Caco-2 (cell line): Measurements from ENCODE around the gene CNKSR1. TPM values are rescaled to one million over a fixed set of nuclear protein-coding genes. Genes with fewer than 3 reads are reported as not detected.
A peak's percentile ranks its signal among the peaks of the same experiment; 100 is the strongest.

Experiments
- BruUV-seq: library from RNA; stranded (reverse); fragments of 400-500 nt; replicated peaks from 2 replicates; lab custom pipeline; 2021; lab: Mats Ljungman, UMichigan
- CTCF ChIA-PET: fragments of 300-600 bp; sonication (Branson Sonifier 250); formaldehyde crosslinking; loops from one replicate; lab custom pipeline; 2022; ENCODE audit warnings: antibody characterized with exemption; lab: Charles Lee
- POLR2A ChIA-PET: fragments of 300-600 bp; sonication (Branson Sonifier 250); formaldehyde crosslinking; loops from one replicate; lab custom pipeline; 2022; ENCODE audit warnings: antibody characterized with exemption; lab: Charles Lee
- DNase-seq, 2 experiments: peaks; one replicate each; pipeline versions ENCODE4 v3.0.0 to v3.0.0-alpha.2; 2020 to 2022
- H3K27me3 ChIP-seq: replicated peaks from 2 replicates; pipeline ENCODE4 v1.6.0; 2011; ENCODE audit warnings: low read length; ENCODE audit not compliant: control insufficient read depth, insufficient read depth
- H3K36me3 ChIP-seq: 2 replicates; pipeline ENCODE4 v1.5.1; 2011; ENCODE audit warnings: low read length; ENCODE audit not compliant: control insufficient read depth, insufficient read depth
- H3K4me1 ChIP-seq: fragments of 250-450 bp; sonication (Bioruptor Pico); 2 replicates; pipeline ENCODE4 v1.5.1; 2020; ENCODE audit warnings: mild to moderate bottlenecking
- H3K4me3 ChIP-seq: 2 replicates; pipeline ENCODE4 v1.5.1; 2011; ENCODE audit warnings: low read depth, mild to moderate bottlenecking, control low read depth, low read length
- H3K9me3 ChIP-seq: fragments of 250-450 bp; sonication (Bioruptor Pico); 2 replicates; pipeline ENCODE4 v1.5.1; 2020; ENCODE audit warnings: mild to moderate bottlenecking, moderate library complexity
- H3K27ac Mint-ChIP-seq: one replicate; pipeline ENCODE4 v1.8.0; 2022; ENCODE audit warnings: mixed read lengths; ENCODE audit not compliant: unreplicated experiment
- H3K27me3 Mint-ChIP-seq: one replicate; pipeline ENCODE4 v1.8.0; 2022; ENCODE audit warnings: mixed read lengths; ENCODE audit not compliant: insufficient read depth, unreplicated experiment
- H3K36me3 Mint-ChIP-seq: one replicate; pipeline ENCODE4 v1.8.0; 2022; ENCODE audit warnings: mild to moderate bottlenecking, mixed read lengths; ENCODE audit not compliant: insufficient read depth, unreplicated experiment
- H3K4me1 Mint-ChIP-seq: one replicate; pipeline ENCODE4 v1.8.0; 2022; ENCODE audit warnings: low read depth, mixed read lengths; ENCODE audit not compliant: unreplicated experiment
- H3K4me3 Mint-ChIP-seq: one replicate; pipeline ENCODE4 v1.8.0; 2022; ENCODE audit warnings: mild to moderate bottlenecking, moderate library complexity, mixed read lengths; ENCODE audit not compliant: unreplicated experiment
- H3K9me3 Mint-ChIP-seq: one replicate; pipeline ENCODE4 v1.8.0; 2022; ENCODE audit warnings: mixed read lengths; ENCODE audit not compliant: unreplicated experiment
- intact Hi-C: fragments of 100-400 bp; cut with micrococcal nuclease; formaldehyde crosslinking; loops from one replicate; pipeline ENCODE4 v1.10.0; 2022; ENCODE audit not compliant: unreplicated experiment
- total RNA-seq: library from RNA; stranded (reverse); gene quantifications from 2 replicates; pipeline ENCODE4 v1.2.3, GENCODE V29; 2022
- TF ChIP-seq, protein P1 (sequence below), 2 experiments: fragments of 200-600 bp in 1 of 2; IDR thresholded peaks; 1 replicate in 1 of 2; 2 replicates in 1 of 2; pipeline versions ENCODE4 v1.5.1 to v1.8.0; 2011 to 2022; ENCODE audit warnings: antibody characterized with exemption in 1 of 2, control low read depth in 1 of 2, inconsistent platforms in 1 of 2, low read depth in 1 of 2, low read length in 1 of 2, mild to moderate bottlenecking in 1 of 2, moderate library complexity in 1 of 2; ENCODE audit not compliant: insufficient read depth in 1 of 2, severe bottlenecking in 1 of 2, unreplicated experiment in 1 of 2

Gene CNKSR1
- total RNA-seq, 1 experiment from 2014 or later: 16.1 TPM

DNA sequence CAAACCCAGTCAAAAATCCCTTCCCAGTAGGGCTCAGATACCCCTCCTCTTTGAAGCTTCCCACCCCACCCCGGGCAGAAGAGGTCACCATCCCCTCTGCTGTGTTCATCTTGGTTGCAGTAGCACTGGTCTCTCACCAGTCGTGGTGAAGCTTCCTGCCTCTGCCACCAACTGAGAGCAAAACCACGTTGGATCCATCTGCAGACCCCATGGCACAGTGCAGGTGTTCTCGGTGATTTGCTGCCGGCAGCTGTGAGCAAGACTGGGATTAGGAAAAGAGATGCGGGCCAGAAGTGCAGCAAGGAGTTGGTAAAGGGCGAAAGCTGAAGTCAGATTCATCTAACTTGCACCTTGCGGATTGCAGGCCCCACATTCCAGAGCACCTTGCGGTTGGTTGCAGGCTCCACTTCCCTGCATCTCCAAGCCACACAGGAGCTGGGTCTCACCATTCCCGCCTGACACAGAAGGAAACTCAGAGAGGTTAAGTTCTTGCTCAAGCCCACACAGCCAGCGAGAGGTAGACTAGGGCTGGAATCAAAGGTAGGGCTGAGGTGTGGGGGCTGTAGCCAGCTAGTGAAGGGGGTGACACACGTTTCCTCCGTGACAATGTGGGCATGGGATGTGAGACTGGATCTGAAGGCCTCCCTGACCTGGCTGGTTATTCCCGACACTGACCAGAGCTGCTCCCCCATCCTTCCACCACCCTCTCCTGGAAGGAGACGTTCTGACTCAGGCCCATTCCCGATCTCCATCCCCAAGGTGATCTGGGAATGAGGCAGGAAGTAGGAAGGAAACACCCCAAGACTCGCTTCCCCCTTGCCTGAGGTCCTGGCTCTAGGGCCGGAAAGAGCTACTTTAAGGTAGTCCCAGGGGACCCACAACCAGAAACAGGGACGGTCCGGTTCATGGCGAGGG lies 21.7 kb upstream of the CNKSR1 start:
- POLR2A ChIA-PET: no interaction called here
- H3K4me3 Mint-ChIP-seq: no peak overlapping the region

DNA sequence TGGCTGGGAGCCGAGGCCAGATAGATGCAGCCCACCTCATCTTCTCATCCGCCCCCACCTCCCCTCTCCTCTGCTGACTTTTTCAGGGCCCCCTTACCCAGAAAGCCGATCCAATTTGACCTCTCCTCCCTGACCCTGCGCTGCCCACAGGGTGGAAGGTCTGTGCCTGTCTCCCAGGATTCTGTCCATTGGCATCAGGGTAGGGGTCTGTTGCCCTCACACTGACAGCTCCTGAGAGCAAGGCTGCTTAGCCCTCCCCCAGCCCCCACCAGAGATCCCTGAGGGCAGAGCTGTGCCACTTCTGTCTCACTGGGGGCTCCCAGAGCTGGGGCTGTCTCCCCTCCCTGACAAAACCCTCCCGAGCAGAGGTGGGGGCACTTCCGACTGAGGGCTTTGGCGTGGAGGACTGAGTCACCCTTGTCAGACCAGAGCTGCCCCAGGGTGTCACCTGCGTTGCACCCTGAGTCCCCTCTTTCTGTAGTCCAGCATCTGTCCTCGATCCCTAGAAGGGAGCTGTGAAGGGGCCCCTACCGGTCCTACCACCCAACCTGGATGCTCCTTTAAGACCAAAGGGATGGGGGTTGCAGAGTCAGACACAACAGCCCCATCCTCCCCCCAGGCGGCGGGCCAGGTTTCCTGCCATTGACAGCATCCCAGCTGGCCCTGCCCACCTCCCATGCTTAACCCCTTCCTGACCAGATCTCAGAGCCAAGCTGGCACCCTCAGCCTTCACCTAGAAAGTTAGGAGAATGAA lies 20.8 kb upstream of the CNKSR1 start:
- peaks cover 23% of the 10 kb centered on the region for H3K4me1 ChIP-seq
- Mint-ChIP-seq H3K4me3 (no peak overlapping the region), H3K36me3 (no peaks in the 10 kb centered on the region), H3K4me1 (peaks cover 8% of the 10 kb centered on the region), H3K9me3 (no peaks in the 10 kb centered on the region), H3K27ac (no peak overlapping the region), H3K27me3 (no peaks in the 10 kb centered on the region)
- H3K27me3 ChIP-seq: no peaks in the 10 kb centered on the region
- peak in 1 of 2 experiments; percentile 45 for DNase-seq
- H3K36me3 ChIP-seq: no peaks in the 10 kb centered on the region
- TF ChIP-seq, protein P1, sequence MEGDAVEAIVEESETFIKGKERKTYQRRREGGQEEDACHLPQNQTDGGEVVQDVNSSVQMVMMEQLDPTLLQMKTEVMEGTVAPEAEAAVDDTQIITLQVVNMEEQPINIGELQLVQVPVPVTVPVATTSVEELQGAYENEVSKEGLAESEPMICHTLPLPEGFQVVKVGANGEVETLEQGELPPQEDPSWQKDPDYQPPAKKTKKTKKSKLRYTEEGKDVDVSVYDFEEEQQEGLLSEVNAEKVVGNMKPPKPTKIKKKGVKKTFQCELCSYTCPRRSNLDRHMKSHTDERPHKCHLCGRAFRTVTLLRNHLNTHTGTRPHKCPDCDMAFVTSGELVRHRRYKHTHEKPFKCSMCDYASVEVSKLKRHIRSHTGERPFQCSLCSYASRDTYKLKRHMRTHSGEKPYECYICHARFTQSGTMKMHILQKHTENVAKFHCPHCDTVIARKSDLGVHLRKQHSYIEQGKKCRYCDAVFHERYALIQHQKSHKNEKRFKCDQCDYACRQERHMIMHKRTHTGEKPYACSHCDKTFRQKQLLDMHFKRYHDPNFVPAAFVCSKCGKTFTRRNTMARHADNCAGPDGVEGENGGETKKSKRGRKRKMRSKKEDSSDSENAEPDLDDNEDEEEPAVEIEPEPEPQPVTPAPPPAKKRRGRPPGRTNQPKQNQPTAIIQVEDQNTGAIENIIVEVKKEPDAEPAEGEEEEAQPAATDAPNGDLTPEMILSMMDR (IDR thresholded peaks at IDR 0.05; ENCODE audit: insufficient read depth in 1 of 2, low read depth in 1 of 2, low read length in 1 of 2, severe bottlenecking in 1 of 2, unreplicated experiment in 1 of 2): no peak
- BruUV-seq: no TSS peak
- no peaks in the 10 kb centered on the region for H3K9me3 ChIP-seq
- ChIA-PET POLR2A (no interaction called here), CTCF (interaction anchor here (0.8 to 0.9 kb wide), 2 partner anchors 11 to 77 kb away, joined by 3 read pairs; partner anchors contain the start of gene CEP85)
- intact Hi-C loops: no loop called here
- H3K4me3 ChIP-seq: no peak overlapping the region

More for the DNA sequence above, 21.7 kb upstream of the CNKSR1 start:
- Mint-ChIP-seq H3K27ac (no peak overlapping the region), H3K27me3 (no peaks in the 10 kb centered on the region), H3K4me1 (peaks cover 8% of the 10 kb centered on the region), H3K36me3 (no peaks in the 10 kb centered on the region), H3K9me3 (no peaks in the 10 kb centered on the region)
- CTCF ChIA-PET: interaction anchor here (0.8 to 0.9 kb wide), 2 partner anchors 11 to 78 kb away, joined by 3 read pairs; partner anchors contain the start of gene CEP85
- H3K4me3 ChIP-seq: no peak overlapping the region
- no peaks in the 10 kb centered on the region for H3K36me3 ChIP-seq
- no peaks in the 10 kb centered on the region for H3K9me3 ChIP-seq
- no peaks in the 10 kb centered on the region for H3K27me3 ChIP-seq
- TF ChIP-seq, protein P1 (IDR thresholded peaks at IDR 0.05; ENCODE audit: insufficient read depth in 1 of 2, low read depth in 1 of 2, low read length in 1 of 2, severe bottlenecking in 1 of 2, unreplicated experiment in 1 of 2): no peak
- peaks cover 20% of the 10 kb centered on the region for H3K4me1 ChIP-seq
- no TSS peak for BruUV-seq
- intact Hi-C loops: no loop called here
- DNase-seq: no peak

DNA sequence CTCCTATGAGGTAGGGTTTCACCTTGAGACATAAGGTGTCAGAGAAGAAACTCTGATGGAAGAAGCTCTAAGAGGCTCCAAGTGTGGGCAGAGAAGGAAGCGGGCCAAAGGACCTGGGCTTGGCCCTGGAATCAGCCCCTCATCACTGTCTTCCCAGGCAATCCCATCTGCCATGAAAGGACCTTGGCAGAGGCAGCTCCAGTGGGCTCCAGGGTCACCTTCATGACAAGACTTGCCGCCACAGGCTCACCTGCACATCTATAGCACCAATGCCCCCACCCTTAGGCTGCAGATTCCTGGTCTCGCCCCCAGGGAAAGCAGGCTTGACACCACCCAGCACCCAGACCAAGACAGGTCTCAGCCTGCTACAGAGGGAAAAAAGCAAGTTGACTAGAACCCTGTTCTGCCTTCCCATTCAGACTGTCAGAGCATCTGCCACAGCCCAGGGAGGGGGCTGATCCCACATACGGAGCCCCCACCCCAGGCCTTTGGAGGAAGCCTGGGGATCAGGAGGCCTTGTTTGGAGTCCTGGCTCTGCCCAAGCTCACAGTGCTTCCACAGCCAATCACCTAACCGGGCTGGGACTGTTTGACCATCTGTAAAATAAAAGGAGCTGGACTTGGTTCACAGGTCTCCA lies 18.9 kb upstream of the CNKSR1 start:
- Mint-ChIP-seq H3K27me3 (no peaks in the 10 kb centered on the region), H3K36me3 (no peaks in the 10 kb centered on the region), H3K4me3 (no peak overlapping the region), H3K9me3 (no peaks in the 10 kb centered on the region), H3K4me1 (peaks cover 8% of the 10 kb centered on the region), H3K27ac (no peak overlapping the region)
- Histone ChIP-seq H3K36me3 (no peaks in the 10 kb centered on the region), H3K4me3 (no peak overlapping the region), H3K9me3 (no peaks in the 10 kb centered on the region), H3K4me1 (peaks cover 23% of the 10 kb centered on the region), H3K27me3 (no peaks in the 10 kb centered on the region)
- POLR2A ChIA-PET: interaction anchor here (0.5 kb wide), 1 partner anchor 60 kb away, joined by 3 read pairs; no protein-coding TSS in a partner anchor
- no peak for DNase-seq
- no TSS peak for BruUV-seq
- TF ChIP-seq, protein P1 (IDR thresholded peaks at IDR 0.05; ENCODE audit: insufficient read depth in 1 of 2, low read depth in 1 of 2, low read length in 1 of 2, severe bottlenecking in 1 of 2, unreplicated experiment in 1 of 2): no peak
- intact Hi-C loops: no loop called here
- CTCF ChIA-PET: interaction anchor here (1.2 to 1.6 kb wide), 2 partner anchors 11 to 13 kb away, joined by 3 to 5 read pairs; partner anchors contain the start of gene ZNF593
